Activated naive CD4-positive, alpha-beta T cell treated with anti-CD3 and anti-CD28 coated beads, Interleukin-2, amount 50 U/mL, for 24 hours (primary cell): ENCODE measurements around the gene PRKAR1B.
A peak's percentile ranks its signal among the peaks of the same experiment; 100 is the strongest.
"Not testable (repeated sequence)": the region's sequence is repeated elsewhere in the genome, so short reads cannot be mapped to it uniquely, and the experiment has no call there.

Experiments used
- H3K27ac Mint-ChIP-seq: one replicate; pipeline ENCODE4 v1.8.0; 2021; ENCODE audit warnings: mild to moderate bottlenecking, mixed read lengths
- H3K27me3 Mint-ChIP-seq: one replicate; pipeline ENCODE4 v1.8.0; 2021; ENCODE audit warnings: mixed read lengths
- H3K36me3 Mint-ChIP-seq: one replicate; pipeline ENCODE4 v1.8.0; 2021; ENCODE audit warnings: mixed read lengths
- H3K4me1 Mint-ChIP-seq: one replicate; pipeline ENCODE4 v1.8.0; 2021; ENCODE audit warnings: mixed read lengths
- H3K4me3 Mint-ChIP-seq: one replicate; pipeline ENCODE4 v1.8.0; 2021; ENCODE audit warnings: mild to moderate bottlenecking, mixed read lengths
- H3K9me3 Mint-ChIP-seq: one replicate; pipeline ENCODE4 v1.8.0; 2021; ENCODE audit warnings: mixed read lengths

The PRKAR1B gene

GRCh38 chr7:645606-646005, 81.5 kb downstream of the PRKAR1B start:
- Mint-ChIP-seq H3K4me3 (no peak overlapping the region), H3K4me1 (peaks cover 3% of the 10 kb centered on the region), H3K27ac (no peak overlapping the region), H3K9me3 (no peaks in the 10 kb centered on the region), H3K36me3 (peaks cover 2% of the 10 kb centered on the region), H3K27me3 (no peaks in the 10 kb centered on the region)

- H3K9me3 Mint-ChIP-seq, result no peaks in the 10 kb centered on the region
- no peak overlapping the region for H3K4me3 Mint-ChIP-seq
- peaks cover 10% of the 10 kb centered on the region for H3K4me1 Mint-ChIP-seq
- peaks cover 2% of the 10 kb centered on the region for H3K36me3 Mint-ChIP-seq
- no peaks in the 10 kb centered on the region for H3K27me3 Mint-ChIP-seq
- H3K27ac Mint-ChIP-seq, result no peak overlapping the region
These were observed 82.4 kb downstream of the PRKAR1B start for GRCh38 chr7:644381-645305.

- Mint-ChIP-seq H3K27ac (no peak overlapping the region), H3K36me3 (peaks cover 1% of the 10 kb centered on the region), H3K4me3 (no peak overlapping the region), H3K4me1 (peaks cover 15% of the 10 kb centered on the region), H3K9me3 (no peaks in the 10 kb centered on the region), H3K27me3 (no peaks in the 10 kb centered on the region)
These were observed 85.1 kb downstream of the PRKAR1B start for GRCh38 chr7:641966-642365.

GRCh38 chr7:641269-641671, 85.8 kb downstream of the PRKAR1B start:
- Mint-ChIP-seq H3K4me3 (no peak overlapping the region), H3K9me3 (no peaks in the 10 kb centered on the region), H3K4me1 (peaks cover 15% of the 10 kb centered on the region), H3K27ac (no peak overlapping the region), H3K27me3 (no peaks in the 10 kb centered on the region), H3K36me3 (peaks cover 1% of the 10 kb centered on the region)

- Mint-ChIP-seq H3K4me1 (peaks cover 15% of the 10 kb centered on the region), H3K36me3 (peaks cover 1% of the 10 kb centered on the region), H3K27ac (peak overlapping the region; percentile 55), H3K4me3 (no peak overlapping the region), H3K27me3 (no peaks in the 10 kb centered on the region), H3K9me3 (no peaks in the 10 kb centered on the region)
These were observed 88.6 kb downstream of the PRKAR1B start for GRCh38 chr7:638256-639011.

GRCh38 chr7:637826-638225, 89.3 kb downstream of the PRKAR1B start:
- H3K36me3 Mint-ChIP-seq, result peaks cover 4% of the 10 kb centered on the region
- H3K27ac Mint-ChIP-seq, result no peak overlapping the region

GRCh38 chr7:636396-636795, 90.7 kb downstream of the PRKAR1B start:
- H3K27ac Mint-ChIP-seq, result peak overlapping the region; percentile 84
- no peaks in the 10 kb centered on the region for H3K27me3 Mint-ChIP-seq
- H3K9me3 Mint-ChIP-seq, result no peaks in the 10 kb centered on the region
- peaks cover 4% of the 10 kb centered on the region for H3K36me3 Mint-ChIP-seq
- no peak overlapping the region for H3K4me3 Mint-ChIP-seq
- H3K4me1 Mint-ChIP-seq, result peaks cover 18% of the 10 kb centered on the region

More at GRCh38 chr7:637826-638225, 89.3 kb downstream of the PRKAR1B start:
- no peaks in the 10 kb centered on the region for H3K27me3 Mint-ChIP-seq
- H3K4me3 Mint-ChIP-seq, result no peak overlapping the region
- H3K4me1 Mint-ChIP-seq, result peaks cover 18% of the 10 kb centered on the region
- no peaks in the 10 kb centered on the region for H3K9me3 Mint-ChIP-seq

- H3K27me3 Mint-ChIP-seq, H3K27ac Mint-ChIP-seq, H3K36me3 Mint-ChIP-seq, H3K9me3 Mint-ChIP-seq, H3K4me3 Mint-ChIP-seq: not testable (repeated sequence)
- H3K4me1 Mint-ChIP-seq, result peaks cover 18% of the 10 kb centered on the region
These were observed 91.2 kb downstream of the PRKAR1B start for GRCh38 chr7:635687-636382.

GRCh38 chr7:635227-635626, 91.9 kb downstream of the PRKAR1B start:
- no peak overlapping the region for H3K27ac Mint-ChIP-seq
- no peaks in the 10 kb centered on the region for H3K27me3 Mint-ChIP-seq
- H3K36me3 Mint-ChIP-seq, result peaks cover 4% of the 10 kb centered on the region
- H3K4me1 Mint-ChIP-seq, result peaks cover 12% of the 10 kb centered on the region
- H3K4me3 Mint-ChIP-seq, result no peak overlapping the region
- no peaks in the 10 kb centered on the region for H3K9me3 Mint-ChIP-seq

GRCh38 chr7:633381-634018, 93.6 kb downstream of the PRKAR1B start:
- Mint-ChIP-seq H3K4me3 (no peak overlapping the region), H3K27ac (no peak overlapping the region), H3K9me3 (no peaks in the 10 kb centered on the region), H3K4me1 (peaks cover 3% of the 10 kb centered on the region), H3K27me3 (no peaks in the 10 kb centered on the region), H3K36me3 (peaks cover 2% of the 10 kb centered on the region)

GRCh38 chr7:632831-633210, 94.3 kb downstream of the PRKAR1B start:
- Mint-ChIP-seq H3K27ac (no peak overlapping the region), H3K4me3 (no peak overlapping the region), H3K9me3 (no peaks in the 10 kb centered on the region), H3K27me3 (no peaks in the 10 kb centered on the region), H3K36me3 (peaks cover 2% of the 10 kb centered on the region), H3K4me1 (peaks cover 3% of the 10 kb centered on the region)

- Mint-ChIP-seq H3K36me3 (peaks cover 2% of the 10 kb centered on the region), H3K27me3 (no peaks in the 10 kb centered on the region)
These were observed 94.9 kb downstream of the PRKAR1B start for GRCh38 chr7:631964-632830.

GRCh38 chr7:631291-631711, 95.8 kb downstream of the PRKAR1B start:
- H3K4me1 Mint-ChIP-seq, result peaks cover 3% of the 10 kb centered on the region
- peaks cover 2% of the 10 kb centered on the region for H3K36me3 Mint-ChIP-seq
- H3K9me3 Mint-ChIP-seq, result no peaks in the 10 kb centered on the region
- no peak overlapping the region for H3K4me3 Mint-ChIP-seq
- H3K27ac Mint-ChIP-seq, result no peak overlapping the region
- no peaks in the 10 kb centered on the region for H3K27me3 Mint-ChIP-seq

More at GRCh38 chr7:631964-632830, 94.9 kb downstream of the PRKAR1B start:
- Mint-ChIP-seq H3K4me1 (peaks cover 3% of the 10 kb centered on the region), H3K4me3 (no peak overlapping the region), H3K9me3 (no peaks in the 10 kb centered on the region), H3K27ac (no peak overlapping the region)

GRCh38 chr7:630539-630938, 96.5 kb downstream of the PRKAR1B start:
- no peaks in the 10 kb centered on the region for H3K9me3 Mint-ChIP-seq
- H3K36me3 Mint-ChIP-seq, result peaks cover 2% of the 10 kb centered on the region
- H3K4me1 Mint-ChIP-seq, result peaks cover 3% of the 10 kb centered on the region
- no peak overlapping the region for H3K27ac Mint-ChIP-seq
- H3K4me3 Mint-ChIP-seq, result no peak overlapping the region
- H3K27me3 Mint-ChIP-seq, result no peaks in the 10 kb centered on the region
